PC-3 (cell line): ENCODE results near the gene FNBP1L. TPM values are rescaled to one million over a fixed set of nuclear protein-coding genes. Genes with fewer than 3 reads are reported as not detected.

Source experiments
- ATAC-seq: fragments of 200-7000 bp; cut with Tn5 transposase; 2 replicates; pipeline ENCODE4 v1.9.1; 2020; ENCODE audit warnings: mild to moderate bottlenecking, moderate library complexity
- BruUV-seq: library from RNA; stranded (reverse); fragments of 400-500 nt; replicated peaks from 2 replicates; lab custom pipeline; 2021; lab: Mats Ljungman, UMichigan
- CTCF ChIA-PET: fragments of 300-600 bp; sonication (Branson Sonifier 250); formaldehyde crosslinking; loops from one replicate; lab custom pipeline; 2022; ENCODE audit warnings: antibody characterized with exemption; lab: Charles Lee
- POLR2A ChIA-PET: fragments of 300-600 bp; sonication (Branson Sonifier 250); formaldehyde crosslinking; loops from one replicate; lab custom pipeline; 2022; ENCODE audit warnings: antibody characterized with exemption; ENCODE audit not compliant: unreplicated experiment; lab: Charles Lee
- DNase-seq: peaks from one replicate; pipeline ENCODE4 v3.0.0-alpha.2; 2015
- H2AFZ ChIP-seq: fragments of 300-600 bp; sonication (generic); 2 replicates; pipeline ENCODE4 v1.6.0; 2016; ENCODE audit warnings: antibody characterized with exemption, low read length
- H3F3A ChIP-seq: fragments of 300-600 bp; sonication (generic); one replicate; pipeline ENCODE4 v1.6.0; 2017; ENCODE audit warnings: antibody characterized with exemption, low read length, control low read depth, mild to moderate bottlenecking; ENCODE audit not compliant: unreplicated experiment
- H3K27ac ChIP-seq: fragments of 300-600 bp; sonication (generic); 2 replicates; pipeline ENCODE4 v1.5.1; 2016; ENCODE audit warnings: mild to moderate bottlenecking, low read length
- H3K27me3 ChIP-seq: fragments of 300-600 bp; sonication (generic); 2 replicates; pipeline ENCODE4 v1.6.1; 2016; ENCODE audit warnings: low read length, mixed read lengths
- H3K36me3 ChIP-seq: fragments of 300-600 bp; sonication (generic); 2 replicates; pipeline ENCODE4 v1.6.1; 2016; ENCODE audit warnings: low read depth, mixed run types, low read length, mixed read lengths
- H3K4me1 ChIP-seq: fragments of 300-600 bp; sonication (generic); 2 replicates; pipeline ENCODE4 v1.5.1; 2016; ENCODE audit warnings: low read length; ENCODE audit not compliant: insufficient read depth
- H3K4me2 ChIP-seq: fragments of 300-600 bp; sonication (generic); 2 replicates; pipeline ENCODE4 v1.6.0; 2016; ENCODE audit warnings: low read length
- H3K4me3 ChIP-seq: fragments of 300-600 bp; sonication (generic); 2 replicates; pipeline ENCODE4 v1.5.1; 2016; ENCODE audit warnings: mild to moderate bottlenecking, low read length, mixed read lengths
- H3K79me2 ChIP-seq: fragments of 300-600 bp; sonication (generic); 2 replicates; pipeline ENCODE4 v1.6.1; 2017; ENCODE audit warnings: low read length, mixed read lengths
- H3K9ac ChIP-seq: fragments of 300-600 bp; sonication (generic); 2 replicates; pipeline ENCODE4 v1.6.0; 2016; ENCODE audit warnings: mild to moderate bottlenecking, low read length
- H3K9me2 ChIP-seq: fragments of 300-600 bp; sonication (generic); replicated peaks from 2 replicates; pipeline ENCODE4 v1.6.1; 2016; ENCODE audit warnings: mixed run types, low read length, mixed read lengths
- H3K9me3 ChIP-seq: fragments of 300-600 bp; sonication (generic); 2 replicates; pipeline ENCODE4 v1.6.1; 2016; ENCODE audit warnings: low read length, mixed read lengths
- H4K20me1 ChIP-seq: fragments of 300-600 bp; sonication (generic); 2 replicates; pipeline ENCODE4 v1.6.1; 2016; ENCODE audit warnings: low read length, mixed read lengths
- CTCF ChIP-seq: fragments of 300-600 bp; sonication (generic); conservative IDR thresholded peaks from 2 replicates; pipeline ENCODE4 v1.5.1; 2017; ENCODE audit warnings: antibody characterized with exemption, low read depth, mild to moderate bottlenecking, low read length
- EZH2 ChIP-seq: fragments of 300-600 bp; sonication (generic); IDR thresholded peaks from one replicate; pipeline ENCODE4 v1.6.1; 2017; ENCODE audit warnings: antibody characterized with exemption, mild to moderate bottlenecking, low read length; ENCODE audit not compliant: unreplicated experiment
- EZH2phosphoT487 ChIP-seq: fragments of 300-600 bp; sonication (generic); IDR thresholded peaks from 2 replicates; pipeline ENCODE4 v1.6.1; 2018; ENCODE audit warnings: mild to moderate bottlenecking, antibody characterized with exemption, low read length, borderline replicate concordance
- intact Hi-C: fragments of 100-400 bp; cut with micrococcal nuclease; formaldehyde crosslinking; loops from 2 replicates; pipeline ENCODE4 v1.9.0; 2023
- total RNA-seq: library from RNA; depleted of rRNA; stranded (reverse); fragments of >200 nt; gene quantifications from 2 replicates; pipeline ENCODE4 v1.2.3, GENCODE V29; 2014

Gene FNBP1L
- total RNA-seq, 1 experiment from 2014 or later = 28.3 TPM

- H3F3A ChIP-seq = peaks cover 14% of the 10 kb centered on the region
- no peaks in the 10 kb centered on the region for H3K27me3 ChIP-seq
- intact Hi-C loops = no loop called here
- H3K79me2 ChIP-seq = peaks cover 9% of the 10 kb centered on the region; the same call in 1 of the 2 replicates
- POLR2A ChIA-PET = no interaction called here
- H2AFZ ChIP-seq = no peak overlapping the region
- H3K9me3 ChIP-seq = no peaks in the 10 kb centered on the region
- BruUV-seq = no TSS peak
- H3K4me1 ChIP-seq = peaks cover 26% of the 10 kb centered on the region
- ATAC-seq (peak; percentile 86), DNase-seq (peak; percentile 91)
- CTCF ChIA-PET = interaction anchor here (1.0 kb wide), 1 partner anchor 214 kb away, joined by 3 read pairs; no protein-coding TSS in a partner anchor
- TF ChIP-seq EZH2 (no peak), CTCF (no peak), EZH2phosphoT487 (no peak)
- peaks cover 11% of the 10 kb centered on the region; the same call in 1 of the 2 replicates for H4K20me1 ChIP-seq
- no peak overlapping the region for H3K4me3 ChIP-seq
- peak overlapping the region; percentile 68 for H3K27ac ChIP-seq
- H3K36me3 ChIP-seq = no peaks in the 10 kb centered on the region
- H3K4me2 ChIP-seq = peak overlapping the region; percentile 42
- H3K9ac ChIP-seq = no peak overlapping the region
- H3K9me2 ChIP-seq = no peaks in the 10 kb centered on the region
Observed at GRCh38 chr1:93519199-93519829, 71.4 kb downstream of the FNBP1L start.

- POLR2A ChIA-PET = no interaction called here
Observed at GRCh38 chr1:93521618-93522017, 73.7 kb downstream of the FNBP1L start.

More at GRCh38 chr1:93521618-93522017, 73.7 kb downstream of the FNBP1L start:
- no peak overlapping the region for H3K27ac ChIP-seq
- H3K9me2 ChIP-seq = no peaks in the 10 kb centered on the region
- no peak for ATAC-seq
- DNase-seq = no peak
- peaks cover 11% of the 10 kb centered on the region; the same call in 1 of the 2 replicates for H4K20me1 ChIP-seq
- CTCF ChIA-PET = no interaction called here
- no peaks in the 10 kb centered on the region for H3K27me3 ChIP-seq
- BruUV-seq = no TSS peak
- H3K4me2 ChIP-seq = no peak overlapping the region
- H3K9me3 ChIP-seq = no peaks in the 10 kb centered on the region
- H3K4me1 ChIP-seq = peaks cover 26% of the 10 kb centered on the region
- H3K79me2 ChIP-seq = peaks cover 9% of the 10 kb centered on the region; the same call in 1 of the 2 replicates
- H3K4me3 ChIP-seq = no peak overlapping the region
- intact Hi-C loops = no loop called here
- H3K36me3 ChIP-seq = no peaks in the 10 kb centered on the region
- no peak for TF ChIP-seq EZH2phosphoT487
- TF ChIP-seq EZH2 = no peak
- no peak for TF ChIP-seq CTCF
- H3F3A ChIP-seq = peaks cover 14% of the 10 kb centered on the region
- H2AFZ ChIP-seq = no peak overlapping the region
- no peak overlapping the region for H3K9ac ChIP-seq
